Measurements from ENCODE around the gene PIEZO2.
"Not testable (repeated sequence)": the region's sequence is repeated elsewhere in the genome, so short reads cannot be mapped to it uniquely, and the experiment has no call there.

The PIEZO2 gene

DNA sequence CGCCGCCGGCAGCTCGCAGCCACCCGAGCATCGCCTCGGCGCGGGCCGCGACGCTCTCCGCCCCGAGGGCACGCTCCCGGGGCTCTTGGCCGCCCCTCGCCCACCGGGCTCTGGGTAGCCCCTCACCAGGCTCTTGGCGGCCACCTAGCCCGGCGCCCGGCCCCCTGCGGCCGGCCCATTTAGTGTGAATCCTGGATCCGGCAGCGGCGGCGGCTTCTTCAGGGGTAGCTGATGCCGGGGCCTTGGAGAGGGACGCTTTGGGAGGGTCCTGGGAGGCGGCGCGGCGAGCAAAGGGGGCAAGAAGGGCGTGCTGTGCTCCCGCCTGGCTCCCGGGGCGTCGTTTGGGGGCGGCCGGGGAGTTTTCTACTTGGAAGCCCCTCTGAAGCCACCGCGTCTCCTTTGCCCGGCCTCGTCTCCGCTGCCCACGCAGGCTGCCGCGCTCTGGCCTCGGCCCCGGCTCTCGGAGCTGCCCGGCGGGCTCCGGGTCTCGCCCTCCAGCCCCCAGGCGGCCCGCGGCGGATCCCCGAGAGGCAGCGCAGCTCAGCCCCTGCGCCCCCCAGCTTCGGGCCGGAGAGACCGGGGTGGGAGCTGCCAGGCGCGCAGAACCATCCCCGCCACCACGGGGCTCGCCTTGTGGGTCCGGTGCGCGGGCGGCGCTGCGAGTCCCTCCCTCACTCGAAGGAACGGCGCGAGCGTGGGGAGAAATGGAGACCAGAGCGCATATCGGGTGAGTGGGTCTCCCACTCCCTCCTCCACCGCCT is 509 bp downstream of the PIEZO2 start:
- no peak for DNase-seq

DNA sequence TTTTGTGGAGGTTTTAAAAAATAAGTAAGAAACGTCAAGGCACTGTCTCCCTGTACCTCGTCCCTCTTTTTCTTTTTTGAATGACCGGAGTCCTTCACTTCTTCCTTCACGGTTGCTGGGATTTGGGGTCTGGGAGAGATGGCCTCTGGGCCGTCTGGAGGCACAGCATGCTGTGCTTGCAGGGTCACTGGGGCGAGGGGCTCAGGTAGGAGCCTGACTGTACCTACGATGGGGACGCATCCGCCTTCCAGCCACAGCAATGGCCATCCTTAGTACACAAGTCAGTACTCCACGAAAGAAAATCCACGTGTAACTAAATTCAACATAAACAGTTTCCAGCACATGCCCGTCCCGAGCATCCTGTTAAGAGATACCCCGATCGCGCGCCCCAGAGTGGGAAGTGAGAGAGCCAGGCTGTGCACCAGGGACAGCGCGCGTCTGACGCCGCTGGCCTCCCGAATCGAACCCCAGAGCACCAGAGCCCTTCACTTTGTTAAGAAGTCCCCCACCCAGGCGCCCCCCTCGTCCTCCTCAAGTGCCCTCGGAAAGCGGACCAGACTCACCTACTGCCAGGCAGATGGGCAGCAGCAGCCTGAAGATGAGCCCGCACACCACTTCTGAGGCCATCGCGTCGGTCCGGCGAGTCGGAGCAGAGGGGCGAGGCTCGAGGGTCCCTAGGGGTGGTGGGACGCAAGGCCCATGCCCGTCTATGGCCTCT is 1.2 kb downstream of the PIEZO2 start:
- DNase-seq: no peak

DNA sequence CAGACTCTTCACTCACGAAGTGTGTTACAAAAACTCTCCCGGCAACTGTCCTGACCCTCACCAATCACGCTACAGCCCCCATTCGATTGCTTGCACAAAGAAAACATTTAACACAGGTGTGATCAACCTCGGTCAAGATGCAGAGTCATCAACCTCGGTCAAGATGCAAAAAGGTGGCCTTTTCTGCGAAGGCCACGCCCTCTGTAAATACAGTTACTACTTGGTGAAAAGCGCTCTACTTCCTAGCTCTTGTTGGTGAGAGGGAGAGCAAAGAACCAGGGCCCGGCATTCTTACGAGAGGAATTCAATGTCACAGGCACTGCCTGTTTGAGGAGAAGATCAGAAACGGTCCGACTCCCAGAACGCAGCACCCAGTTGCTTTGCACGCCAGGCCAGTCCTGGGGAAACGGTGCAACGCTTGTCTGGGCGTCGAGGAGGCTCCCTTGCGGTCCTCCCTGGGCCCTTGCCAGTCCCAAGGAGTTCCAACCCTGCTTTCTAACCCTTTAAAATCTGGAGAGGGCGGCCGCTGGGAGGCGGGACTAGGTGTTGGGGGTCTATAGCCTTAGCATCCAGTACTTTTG is 1.9 kb downstream of the PIEZO2 start:
- DNase-seq: no peak

DNA sequence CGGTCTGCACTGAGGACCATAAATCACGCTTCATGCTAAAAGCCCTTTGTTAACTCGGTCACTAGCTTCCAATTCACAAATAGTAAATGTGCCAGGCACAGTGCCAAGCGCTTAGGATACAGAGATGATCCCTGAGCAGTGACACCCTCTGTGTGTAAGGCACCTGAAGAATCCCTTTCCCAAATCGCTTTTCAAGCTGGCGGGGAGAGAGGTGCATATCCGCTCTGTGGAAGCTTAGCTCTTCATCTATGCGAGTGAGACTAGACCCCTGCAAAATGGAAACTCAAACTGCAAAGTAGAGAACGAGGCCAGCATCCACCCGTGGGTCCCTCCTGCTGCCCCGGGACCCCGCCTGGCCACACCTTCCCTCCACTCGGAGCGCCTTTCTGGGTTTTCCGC is 2.4 kb downstream of the PIEZO2 start:
- DNase-seq: no peak

DNA sequence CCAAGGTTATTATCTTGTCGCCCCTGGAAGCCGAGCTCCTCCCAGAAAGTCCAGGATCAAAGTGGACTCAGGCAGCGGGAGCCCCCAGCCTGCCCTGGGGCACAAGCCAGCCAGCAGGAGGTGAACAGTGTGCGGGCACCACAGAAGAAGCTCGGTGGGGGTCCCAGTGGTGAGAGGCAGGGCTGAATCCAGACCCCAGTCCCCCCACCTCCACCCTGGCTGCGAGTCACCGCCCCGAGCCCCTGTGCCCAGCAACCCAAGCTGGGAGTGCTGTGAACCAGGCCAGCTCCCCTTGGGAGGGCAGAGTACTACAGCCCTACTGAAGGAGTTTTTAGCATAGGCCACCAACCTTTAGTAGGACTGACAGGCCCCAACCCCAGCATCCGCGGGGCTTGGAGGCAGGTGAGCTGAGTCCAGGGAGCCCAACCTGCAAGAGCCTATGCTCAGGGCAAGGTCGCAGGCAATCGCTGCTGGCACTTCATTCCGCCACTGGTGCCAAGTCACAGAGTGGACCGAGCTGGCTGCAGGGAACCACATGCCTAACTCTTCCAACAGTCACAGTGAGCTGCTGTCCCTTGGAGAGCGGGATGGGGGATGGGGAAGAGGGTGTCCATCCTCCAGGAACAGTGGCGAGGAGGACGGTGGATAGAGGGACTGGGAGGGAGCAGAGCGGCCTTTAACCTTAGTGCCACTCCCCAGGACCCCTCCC is 3.0 kb downstream of the PIEZO2 start:
- no peak for DNase-seq

DNA sequence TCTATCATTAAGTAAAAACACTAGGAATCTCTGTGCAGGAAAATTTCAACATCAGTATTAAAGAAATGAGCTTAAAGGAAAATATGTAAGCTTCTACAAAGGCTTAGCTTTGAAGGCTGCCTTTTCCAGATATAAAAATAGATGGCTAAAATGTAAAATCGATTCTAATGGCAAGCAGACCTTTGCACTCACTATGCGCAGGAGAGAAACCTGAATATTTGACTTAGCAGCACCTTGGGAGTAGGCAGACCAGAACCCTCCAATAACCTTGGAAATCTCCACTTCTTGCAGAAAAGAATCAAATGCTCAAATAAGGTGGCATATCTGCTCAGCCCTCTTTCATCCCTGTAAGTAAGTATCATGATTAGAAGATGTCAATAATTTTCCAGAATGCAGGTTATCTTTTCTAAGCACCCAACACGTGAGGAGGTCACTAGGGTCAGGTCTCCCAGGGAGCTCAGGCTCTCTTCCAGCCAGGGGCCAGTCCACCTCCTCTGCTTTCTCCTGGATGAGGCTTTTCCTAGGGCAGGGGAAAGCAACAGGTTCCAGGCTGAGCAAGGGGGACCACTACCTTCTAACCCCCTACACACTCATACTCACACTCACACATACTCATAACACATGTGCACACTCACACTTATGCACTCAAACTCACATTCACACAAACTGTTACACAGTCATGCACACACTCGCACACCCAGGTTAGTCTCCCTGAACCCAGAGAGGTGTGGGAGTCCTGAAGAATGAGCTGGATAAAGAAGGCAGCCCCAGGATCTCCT is 3.8 kb downstream of the PIEZO2 start:
- no peak for DNase-seq

DNA sequence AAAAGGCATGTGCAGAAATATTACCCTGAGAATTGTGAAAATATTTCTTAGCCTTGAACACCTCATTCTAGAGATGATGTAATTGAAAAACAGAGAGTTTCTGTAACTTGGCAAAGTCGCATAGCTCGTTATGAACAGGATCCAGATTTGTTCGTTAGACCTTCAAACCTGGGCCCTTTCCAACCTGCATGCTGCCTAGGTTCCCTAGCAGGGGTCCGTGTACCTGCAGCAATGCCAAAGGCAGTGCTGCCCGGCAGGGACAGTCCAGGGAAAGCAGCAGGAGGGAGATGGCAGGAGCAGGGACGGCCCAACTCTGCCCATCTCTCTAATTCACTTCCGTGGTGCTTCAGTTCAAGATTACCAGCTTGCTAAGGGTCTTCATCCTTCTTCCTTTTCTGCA is 12.0 kb downstream of the PIEZO2 start:
- no peak for DNase-seq

DNA sequence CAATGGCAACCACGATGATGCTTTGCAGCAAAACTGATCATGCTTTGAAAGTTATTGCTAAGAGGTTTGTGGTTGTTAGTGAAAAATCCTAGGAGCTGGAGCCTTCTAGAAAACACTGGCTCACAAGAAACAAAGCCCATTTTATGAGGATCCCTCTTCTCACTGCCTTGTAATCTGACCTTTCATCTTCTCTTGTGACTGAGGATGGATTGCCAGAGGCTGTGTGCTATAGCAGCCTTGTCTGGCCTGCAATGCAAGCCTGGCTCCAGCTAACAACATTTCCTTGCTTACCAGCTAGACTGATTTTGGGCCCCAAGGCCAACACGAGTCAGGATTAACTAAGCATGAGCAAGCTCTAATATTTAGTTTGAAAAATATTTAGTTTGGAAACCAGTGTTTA is 13.1 kb downstream of the PIEZO2 start:
- peak; percentile 18 for DNase-seq

DNA sequence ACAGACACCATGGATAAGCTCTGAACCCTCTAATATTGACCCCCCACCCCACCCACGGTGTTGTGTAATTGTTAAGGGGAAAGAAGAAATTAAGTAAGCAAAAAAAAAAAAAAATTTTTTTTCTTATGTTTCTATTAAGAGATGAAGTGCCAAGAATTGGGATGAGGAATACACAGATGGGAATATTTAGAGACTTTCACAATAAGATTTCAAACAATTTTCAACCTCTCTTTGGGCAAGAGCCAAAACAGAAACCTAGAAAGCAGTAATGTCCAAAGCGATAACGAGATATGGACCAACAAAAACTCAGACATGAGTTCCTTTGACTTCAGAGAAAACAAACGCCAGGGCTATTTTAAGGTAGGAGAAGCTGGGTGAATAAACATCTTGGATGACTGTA is 14.4 kb downstream of the PIEZO2 start:
- no peak for DNase-seq

DNA sequence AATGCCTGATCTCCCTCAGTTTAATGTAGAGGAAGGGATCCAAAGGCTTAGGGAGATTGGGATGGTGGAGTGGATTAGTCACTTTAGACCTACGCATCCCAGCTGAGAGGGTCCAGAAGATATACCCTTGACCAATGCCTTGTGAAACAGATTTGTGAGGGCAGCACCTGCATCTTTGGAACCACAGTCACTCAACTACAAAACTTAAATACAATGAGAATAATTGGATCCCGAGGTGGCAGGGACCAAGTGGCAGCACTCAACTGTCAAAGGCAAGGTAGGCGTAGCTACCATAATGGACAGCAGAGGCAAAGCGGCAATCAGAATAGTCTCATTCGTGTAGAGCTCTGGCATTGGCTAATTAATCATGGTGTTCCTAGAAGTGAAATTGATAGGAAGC is 20.3 kb downstream of the PIEZO2 start:
- not testable (repeated sequence) for DNase-seq

DNA sequence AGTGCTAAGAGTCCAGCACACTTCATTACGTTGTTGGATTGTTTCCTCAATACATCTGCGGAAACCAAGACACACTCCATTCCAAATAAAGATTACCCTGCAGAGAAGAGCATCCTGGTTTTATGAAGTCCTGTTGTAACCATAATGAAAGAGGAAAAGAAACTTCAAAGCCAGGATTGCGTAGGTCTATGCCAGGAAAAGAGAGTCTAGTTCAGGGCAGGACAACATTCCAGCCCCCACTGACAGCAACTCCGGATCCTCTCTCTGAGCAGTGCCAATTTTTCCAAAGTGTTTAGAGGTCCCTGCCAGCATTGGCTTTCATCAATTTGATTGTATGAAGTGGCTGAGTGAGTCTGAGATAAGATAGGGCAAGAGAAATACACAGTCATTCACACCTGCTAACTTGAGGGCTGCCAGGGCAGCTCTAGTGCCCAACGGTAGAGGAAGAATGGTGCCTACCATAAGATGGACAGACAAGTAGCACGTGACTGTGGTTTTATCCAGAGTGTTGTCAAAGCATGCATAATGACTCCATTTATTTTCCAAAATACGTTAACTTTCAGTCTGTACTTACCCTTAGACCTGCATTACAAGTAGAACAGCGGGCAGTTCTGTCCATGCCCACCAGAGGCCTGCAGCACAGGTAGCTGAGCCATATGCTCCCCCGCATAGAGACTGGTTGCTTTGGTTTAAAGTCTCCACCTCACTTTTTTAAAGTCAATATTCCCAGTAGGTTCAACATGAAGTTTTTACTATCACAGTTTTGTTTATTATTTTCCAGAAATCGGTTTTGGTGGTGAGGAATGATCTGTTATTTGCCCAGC is 23.7 kb downstream of the PIEZO2 start:
- no peak for DNase-seq

DNA sequence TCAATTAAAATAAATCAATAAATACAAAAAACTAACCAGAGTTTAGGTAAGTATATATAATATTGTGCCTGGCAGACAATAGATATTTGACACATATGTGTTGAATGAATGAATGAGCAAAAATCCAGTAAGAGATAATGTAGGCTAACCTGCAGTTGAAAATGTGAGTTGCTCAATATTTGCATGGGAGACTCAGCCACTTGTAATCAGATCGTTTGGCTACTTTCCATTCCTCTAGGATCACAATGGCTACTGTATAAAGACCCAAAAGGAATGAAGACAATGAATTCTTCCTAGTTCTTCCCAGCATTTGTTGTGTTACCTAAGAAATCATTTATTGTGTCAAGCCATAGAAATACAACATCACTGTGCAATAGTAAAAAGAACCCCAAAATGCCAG is 25.3 kb downstream of the PIEZO2 start:
- DNase-seq: no peak

DNA sequence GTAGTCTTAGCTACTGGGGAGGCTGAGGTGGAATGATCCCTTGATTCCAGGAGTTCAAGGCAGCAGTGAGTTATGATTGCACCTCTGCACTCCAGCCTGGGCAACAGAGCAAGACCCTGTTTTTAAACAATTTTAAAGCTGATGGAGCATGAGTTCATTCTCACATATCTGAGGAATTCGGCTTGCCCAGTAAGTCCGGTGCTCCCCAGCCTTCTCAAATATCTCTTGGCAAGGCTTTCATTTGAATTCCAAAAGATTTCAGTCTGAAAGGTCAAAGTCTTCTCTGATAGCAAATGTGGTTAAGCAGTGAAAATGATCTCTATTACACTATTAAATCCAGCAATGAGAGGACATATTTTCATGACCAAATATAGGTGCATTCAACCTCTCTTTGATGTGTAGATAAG is 27.9 kb downstream of the PIEZO2 start:
- peak; percentile 49 for DNase-seq

DNA sequence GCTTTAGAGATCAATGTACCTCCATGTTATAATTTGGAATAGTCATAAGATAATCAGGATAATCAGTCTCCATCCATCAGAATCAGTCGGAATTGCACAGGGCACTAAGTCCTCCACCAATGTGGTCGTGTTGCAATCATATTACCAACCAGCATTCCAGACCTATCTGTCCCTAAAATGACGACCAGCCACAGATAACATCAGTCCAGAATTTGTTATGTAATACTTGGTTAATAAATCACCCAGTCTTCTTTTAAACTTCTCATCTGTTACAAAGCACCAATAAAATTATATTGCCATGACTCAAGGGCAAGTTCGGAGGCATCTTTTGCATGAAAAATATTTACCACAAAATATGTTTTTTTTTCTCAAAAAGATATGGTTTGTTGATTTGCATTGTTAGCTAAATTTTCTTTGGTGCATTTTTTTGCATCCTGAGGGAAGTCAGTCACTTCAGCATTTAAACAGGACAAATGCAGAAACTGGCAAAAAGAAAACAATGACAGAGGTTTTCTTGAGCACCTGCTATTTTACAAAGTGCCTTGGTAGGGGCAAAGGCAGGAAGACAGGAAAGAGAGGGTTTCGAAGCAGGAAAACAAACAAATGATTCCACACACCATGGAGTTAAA is 29.3 kb downstream of the PIEZO2 start:
- peak; percentile 58 for DNase-seq

DNA sequence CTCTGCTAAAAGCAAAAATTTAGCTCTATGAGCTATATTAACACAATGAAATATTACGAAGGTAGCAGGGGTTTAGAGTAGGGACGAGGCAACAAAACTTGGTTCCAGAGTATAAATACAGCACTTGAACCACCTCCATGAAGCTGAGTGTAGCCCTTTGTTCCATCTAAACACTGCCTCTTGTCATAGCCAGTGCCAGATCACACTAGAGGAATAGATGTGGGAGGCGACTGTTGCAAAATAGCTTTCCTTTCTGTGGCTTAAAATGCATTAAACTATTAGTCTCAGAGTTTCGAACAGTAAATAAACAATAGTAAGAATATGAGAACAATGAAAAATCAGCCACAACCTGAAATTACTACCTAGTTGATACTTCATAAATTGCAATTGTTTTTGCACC is 29.8 kb downstream of the PIEZO2 start:
- DNase-seq: no peak

DNA sequence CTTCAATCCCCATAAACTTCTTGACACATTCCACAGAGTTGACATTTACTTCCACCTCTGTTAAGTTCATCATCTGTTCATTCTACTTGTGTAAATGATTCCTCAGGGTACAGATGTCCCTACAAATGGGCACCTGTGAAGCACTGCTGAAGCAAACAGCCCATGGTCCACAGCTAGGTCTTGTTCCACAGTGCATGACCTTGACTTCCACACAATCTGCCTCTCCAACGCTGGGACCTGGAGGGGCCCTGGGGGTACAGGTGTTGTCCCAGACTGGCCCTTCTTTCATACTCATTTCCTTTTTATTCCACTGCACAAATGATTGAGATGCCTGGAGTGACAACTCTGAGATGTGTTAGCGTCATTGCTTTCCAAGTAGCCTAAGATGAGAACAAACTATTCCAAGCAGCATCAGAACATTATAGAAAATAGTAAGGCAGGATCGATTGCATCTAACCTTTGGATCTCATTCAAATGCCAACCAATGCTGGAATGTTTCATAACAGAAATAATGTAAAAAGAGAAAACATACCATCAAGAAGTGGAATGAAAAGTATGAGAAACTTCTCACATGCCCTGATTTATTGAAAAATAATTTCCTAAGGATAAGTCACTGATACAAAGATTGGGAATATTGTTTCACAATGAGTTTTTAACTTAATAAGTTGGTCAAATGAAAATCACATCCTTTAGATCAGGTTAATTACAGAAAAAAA is 31.2 kb downstream of the PIEZO2 start:
- DNase-seq: no peak

DNA sequence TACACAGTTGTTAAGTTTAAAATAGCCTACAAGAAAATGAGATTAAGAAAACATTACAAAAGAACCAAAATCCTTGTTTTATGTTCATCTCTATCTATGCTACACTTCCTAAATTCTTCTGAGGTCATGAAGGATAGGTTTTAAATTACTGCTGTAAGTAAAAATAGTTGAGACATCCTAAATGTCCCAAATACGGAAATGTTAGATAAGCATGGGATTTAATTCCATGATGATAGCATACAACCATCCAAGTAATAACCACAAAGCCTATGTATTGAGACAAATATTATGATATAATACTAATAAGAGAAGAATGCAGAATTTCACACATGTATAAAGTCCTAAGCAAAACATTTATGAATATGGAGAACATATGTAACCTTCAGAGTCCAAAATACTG is 34.1 kb downstream of the PIEZO2 start:
- peak; percentile 79 for DNase-seq

DNA sequence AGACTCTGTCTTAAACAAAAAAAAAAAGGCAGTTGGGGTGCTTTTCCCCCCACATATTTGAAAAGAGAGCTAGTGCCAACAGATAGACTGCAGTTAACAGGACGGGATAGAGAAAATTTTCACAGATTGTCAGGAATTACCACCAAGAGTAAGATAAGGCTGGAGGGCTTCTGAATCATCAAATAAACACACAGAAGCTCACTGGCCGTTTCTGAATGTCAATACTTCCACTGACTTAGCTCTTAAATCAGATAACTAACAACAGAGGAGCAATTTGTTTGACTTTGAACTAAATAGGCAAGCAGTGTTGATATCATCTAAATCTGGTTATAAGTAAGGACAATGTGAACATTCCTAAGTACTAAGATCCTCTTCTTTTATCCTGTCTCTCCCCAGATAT is 34.7 kb downstream of the PIEZO2 start:
- DNase-seq: peak; percentile 35

DNA sequence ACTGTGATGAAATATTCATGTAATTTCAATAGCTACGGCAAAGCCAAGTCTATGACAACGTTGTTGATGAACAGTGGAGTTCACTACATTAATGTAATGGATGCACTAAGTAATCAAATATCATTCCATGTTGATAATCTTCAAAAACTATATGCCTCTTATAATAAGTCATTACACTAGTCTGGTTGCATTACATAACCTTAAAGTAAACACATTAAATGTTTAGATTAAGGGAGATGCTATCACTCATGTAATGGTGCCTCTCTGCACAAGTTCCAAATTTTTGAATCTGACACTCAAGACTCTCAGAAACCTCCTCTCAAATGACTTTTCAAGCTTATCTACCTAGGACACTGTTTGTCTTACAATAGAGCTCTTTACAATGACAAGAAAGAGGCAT is 35.4 kb downstream of the PIEZO2 start:
- no peak for DNase-seq

DNA sequence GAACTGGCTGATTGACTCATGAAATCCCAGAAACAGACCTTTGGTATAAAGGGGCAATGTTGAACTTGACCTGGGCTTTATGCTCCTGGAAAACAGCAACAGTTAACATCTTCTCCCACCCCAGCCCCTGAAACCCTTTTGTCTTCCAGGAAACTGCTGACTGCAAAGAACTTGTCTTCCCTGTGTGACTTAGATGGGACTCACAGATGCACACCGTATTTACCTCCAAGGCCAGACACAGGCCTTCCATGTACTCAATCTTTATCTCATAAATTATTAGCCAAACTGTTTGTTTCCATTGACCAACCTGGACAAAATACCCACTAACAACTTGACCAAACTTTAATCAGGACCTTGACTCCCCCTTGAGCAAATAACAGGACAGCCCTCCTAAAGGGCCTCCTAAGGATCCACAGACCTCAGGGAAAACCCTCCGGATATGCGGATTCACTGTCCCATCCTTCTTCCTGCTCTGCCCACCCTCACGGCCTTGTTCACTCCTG is 36.3 kb downstream of the PIEZO2 start:
- no peak for DNase-seq

DNA sequence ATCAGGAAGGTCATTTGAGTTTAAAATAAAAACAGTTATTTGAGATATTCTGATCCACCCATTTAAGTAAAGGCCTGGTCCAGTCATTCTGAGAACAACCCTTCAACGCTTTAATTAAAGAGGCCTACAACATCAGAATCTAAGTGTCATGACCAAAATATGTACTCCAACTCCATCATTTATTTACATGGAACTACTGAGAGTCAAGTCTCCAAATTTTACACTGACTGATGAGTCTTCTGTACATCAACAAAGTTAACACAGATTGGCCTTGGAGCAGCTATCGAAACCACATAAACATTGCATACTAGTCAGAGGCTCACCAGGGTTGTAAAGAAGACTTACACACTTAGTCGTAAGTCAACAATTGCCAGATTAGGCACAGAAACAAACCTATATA is 37.1 kb downstream of the PIEZO2 start:
- DNase-seq: peak; percentile 49
